ENCODE results near the gene TACR1. TPM values are rescaled to one million over a fixed set of nuclear protein-coding genes. Genes with fewer than 3 reads are reported as not detected.

Gene TACR1
- total and polyA plus RNA-seq, 2 experiments from 2014 or later, result 3.5 to 7.3 TPM

DNA sequence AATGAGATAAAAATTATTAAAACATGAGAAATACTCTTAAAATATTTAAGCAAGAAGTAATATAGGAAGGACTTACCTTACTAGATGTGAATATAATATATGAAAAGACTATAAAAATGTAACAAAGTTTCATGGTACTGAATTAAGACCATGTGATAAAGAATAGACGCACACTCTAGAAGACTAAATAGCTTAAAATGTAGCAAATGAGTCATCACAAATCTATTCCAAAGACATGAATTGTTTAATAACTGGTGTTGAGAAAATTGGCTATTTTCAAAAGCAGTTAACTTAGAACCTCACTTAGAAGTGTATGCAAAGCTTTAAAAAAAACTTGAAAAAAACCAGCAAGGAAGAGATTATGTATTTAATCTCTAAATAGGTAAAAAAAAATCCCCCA lies 176.8 kb downstream of the TACR1 start:
- H3K27me3 ChIP-seq (ENCODE audit: insufficient read depth), result no peaks in the 10 kb centered on the region
- H3K27ac ChIP-seq (ENCODE audit: low read depth), result no peak overlapping the region
- no peak for DNase-seq (ENCODE audit: low spot score)
- peaks cover 5% of the 10 kb centered on the region for H3K27me3 Mint-ChIP-seq (ENCODE audit: insufficient read depth, low read depth, poor library complexity)
- no peak for TF ChIP-seq NANOG (IDR thresholded peaks at IDR 0.05; ENCODE audit: borderline replicate concordance)
- no peak for TF ChIP-seq CREB1 (CRISPR knock-in tag; IDR thresholded peaks at IDR 0.05; ENCODE audit: low read depth)
- TF ChIP-seq, protein P1, sequence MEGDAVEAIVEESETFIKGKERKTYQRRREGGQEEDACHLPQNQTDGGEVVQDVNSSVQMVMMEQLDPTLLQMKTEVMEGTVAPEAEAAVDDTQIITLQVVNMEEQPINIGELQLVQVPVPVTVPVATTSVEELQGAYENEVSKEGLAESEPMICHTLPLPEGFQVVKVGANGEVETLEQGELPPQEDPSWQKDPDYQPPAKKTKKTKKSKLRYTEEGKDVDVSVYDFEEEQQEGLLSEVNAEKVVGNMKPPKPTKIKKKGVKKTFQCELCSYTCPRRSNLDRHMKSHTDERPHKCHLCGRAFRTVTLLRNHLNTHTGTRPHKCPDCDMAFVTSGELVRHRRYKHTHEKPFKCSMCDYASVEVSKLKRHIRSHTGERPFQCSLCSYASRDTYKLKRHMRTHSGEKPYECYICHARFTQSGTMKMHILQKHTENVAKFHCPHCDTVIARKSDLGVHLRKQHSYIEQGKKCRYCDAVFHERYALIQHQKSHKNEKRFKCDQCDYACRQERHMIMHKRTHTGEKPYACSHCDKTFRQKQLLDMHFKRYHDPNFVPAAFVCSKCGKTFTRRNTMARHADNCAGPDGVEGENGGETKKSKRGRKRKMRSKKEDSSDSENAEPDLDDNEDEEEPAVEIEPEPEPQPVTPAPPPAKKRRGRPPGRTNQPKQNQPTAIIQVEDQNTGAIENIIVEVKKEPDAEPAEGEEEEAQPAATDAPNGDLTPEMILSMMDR (conservative IDR thresholded peaks at IDR 0.05; ENCODE audit: low read depth in 2 of 2), result no peak
- no peak for TF ChIP-seq STAT1 (IDR thresholded peaks at IDR 0.05; ENCODE audit: unreplicated experiment)
- TF ChIP-seq, protein P2, sequence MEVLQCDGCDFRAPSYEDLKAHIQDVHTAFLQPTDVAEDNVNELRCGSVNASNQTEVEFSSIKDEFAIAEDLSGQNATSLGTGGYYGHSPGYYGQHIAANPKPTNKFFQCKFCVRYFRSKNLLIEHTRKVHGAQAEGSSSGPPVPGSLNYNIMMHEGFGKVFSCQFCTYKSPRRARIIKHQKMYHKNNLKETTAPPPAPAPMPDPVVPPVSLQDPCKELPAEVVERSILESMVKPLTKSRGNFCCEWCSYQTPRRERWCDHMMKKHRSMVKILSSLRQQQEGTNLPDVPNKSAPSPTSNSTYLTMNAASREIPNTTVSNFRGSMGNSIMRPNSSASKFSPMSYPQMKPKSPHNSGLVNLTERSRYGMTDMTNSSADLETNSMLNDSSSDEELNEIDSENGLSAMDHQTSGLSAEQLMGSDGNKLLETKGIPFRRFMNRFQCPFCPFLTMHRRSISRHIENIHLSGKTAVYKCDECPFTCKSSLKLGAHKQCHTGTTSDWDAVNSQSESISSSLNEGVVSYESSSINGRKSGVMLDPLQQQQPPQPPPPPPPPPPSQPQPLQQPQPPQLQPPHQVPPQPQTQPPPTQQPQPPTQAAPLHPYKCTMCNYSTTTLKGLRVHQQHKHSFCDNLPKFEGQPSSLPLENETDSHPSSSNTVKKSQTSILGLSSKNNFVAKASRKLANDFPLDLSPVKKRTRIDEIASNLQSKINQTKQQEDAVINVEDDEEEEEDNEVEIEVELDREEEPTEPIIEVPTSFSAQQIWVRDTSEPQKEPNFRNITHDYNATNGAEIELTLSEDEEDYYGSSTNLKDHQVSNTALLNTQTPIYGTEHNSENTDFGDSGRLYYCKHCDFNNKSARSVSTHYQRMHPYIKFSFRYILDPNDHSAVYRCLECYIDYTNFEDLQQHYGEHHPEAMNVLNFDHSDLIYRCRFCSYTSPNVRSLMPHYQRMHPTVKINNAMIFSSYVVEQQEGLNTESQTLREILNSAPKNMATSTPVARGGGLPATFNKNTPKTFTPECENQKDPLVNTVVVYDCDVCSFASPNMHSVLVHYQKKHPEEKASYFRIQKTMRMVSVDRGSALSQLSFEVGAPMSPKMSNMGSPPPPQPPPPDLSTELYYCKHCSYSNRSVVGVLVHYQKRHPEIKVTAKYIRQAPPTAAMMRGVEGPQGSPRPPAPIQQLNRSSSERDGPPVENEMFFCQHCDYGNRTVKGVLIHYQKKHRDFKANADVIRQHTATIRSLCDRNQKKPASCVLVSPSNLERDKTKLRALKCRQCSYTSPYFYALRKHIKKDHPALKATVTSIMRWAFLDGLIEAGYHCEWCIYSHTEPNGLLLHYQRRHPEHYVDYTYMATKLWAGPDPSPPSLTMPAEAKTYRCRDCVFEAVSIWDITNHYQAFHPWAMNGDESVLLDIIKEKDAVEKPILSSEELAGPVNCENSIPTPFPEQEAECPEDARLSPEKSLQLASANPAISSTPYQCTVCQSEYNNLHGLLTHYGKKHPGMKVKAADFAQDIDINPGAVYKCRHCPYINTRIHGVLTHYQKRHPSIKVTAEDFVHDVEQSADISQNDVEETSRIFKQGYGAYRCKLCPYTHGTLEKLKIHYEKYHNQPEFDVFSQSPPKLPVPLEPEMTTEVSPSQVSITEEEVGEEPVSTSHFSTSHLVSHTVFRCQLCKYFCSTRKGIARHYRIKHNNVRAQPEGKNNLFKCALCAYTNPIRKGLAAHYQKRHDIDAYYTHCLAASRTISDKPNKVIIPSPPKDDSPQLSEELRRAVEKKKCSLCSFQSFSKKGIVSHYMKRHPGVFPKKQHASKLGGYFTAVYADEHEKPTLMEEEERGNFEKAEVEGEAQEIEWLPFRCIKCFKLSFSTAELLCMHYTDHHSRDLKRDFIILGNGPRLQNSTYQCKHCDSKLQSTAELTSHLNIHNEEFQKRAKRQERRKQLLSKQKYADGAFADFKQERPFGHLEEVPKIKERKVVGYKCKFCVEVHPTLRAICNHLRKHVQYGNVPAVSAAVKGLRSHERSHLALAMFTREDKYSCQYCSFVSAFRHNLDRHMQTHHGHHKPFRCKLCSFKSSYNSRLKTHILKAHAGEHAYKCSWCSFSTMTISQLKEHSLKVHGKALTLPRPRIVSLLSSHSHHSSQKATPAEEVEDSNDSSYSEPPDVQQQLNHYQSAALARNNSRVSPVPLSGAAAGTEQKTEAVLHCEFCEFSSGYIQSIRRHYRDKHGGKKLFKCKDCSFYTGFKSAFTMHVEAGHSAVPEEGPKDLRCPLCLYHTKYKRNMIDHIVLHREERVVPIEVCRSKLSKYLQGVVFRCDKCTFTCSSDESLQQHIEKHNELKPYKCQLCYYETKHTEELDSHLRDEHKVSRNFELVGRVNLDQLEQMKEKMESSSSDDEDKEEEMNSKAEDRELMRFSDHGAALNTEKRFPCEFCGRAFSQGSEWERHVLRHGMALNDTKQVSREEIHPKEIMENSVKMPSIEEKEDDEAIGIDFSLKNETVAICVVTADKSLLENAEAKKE (CRISPR knock-in tag; IDR thresholded peaks at IDR 0.05), result no peak
- TF ChIP-seq ZNF114 (CRISPR knock-in tag; IDR thresholded peaks at IDR 0.05), result no peak
- TF ChIP-seq EZH2 (IDR thresholded peaks at IDR 0.05; ENCODE audit: low read depth, unreplicated experiment), result no peak
- no peak for TF ChIP-seq EZH2phosphoT487 (IDR thresholded peaks at IDR 0.05; ENCODE audit: unreplicated experiment)
- TF ChIP-seq, protein P3, sequence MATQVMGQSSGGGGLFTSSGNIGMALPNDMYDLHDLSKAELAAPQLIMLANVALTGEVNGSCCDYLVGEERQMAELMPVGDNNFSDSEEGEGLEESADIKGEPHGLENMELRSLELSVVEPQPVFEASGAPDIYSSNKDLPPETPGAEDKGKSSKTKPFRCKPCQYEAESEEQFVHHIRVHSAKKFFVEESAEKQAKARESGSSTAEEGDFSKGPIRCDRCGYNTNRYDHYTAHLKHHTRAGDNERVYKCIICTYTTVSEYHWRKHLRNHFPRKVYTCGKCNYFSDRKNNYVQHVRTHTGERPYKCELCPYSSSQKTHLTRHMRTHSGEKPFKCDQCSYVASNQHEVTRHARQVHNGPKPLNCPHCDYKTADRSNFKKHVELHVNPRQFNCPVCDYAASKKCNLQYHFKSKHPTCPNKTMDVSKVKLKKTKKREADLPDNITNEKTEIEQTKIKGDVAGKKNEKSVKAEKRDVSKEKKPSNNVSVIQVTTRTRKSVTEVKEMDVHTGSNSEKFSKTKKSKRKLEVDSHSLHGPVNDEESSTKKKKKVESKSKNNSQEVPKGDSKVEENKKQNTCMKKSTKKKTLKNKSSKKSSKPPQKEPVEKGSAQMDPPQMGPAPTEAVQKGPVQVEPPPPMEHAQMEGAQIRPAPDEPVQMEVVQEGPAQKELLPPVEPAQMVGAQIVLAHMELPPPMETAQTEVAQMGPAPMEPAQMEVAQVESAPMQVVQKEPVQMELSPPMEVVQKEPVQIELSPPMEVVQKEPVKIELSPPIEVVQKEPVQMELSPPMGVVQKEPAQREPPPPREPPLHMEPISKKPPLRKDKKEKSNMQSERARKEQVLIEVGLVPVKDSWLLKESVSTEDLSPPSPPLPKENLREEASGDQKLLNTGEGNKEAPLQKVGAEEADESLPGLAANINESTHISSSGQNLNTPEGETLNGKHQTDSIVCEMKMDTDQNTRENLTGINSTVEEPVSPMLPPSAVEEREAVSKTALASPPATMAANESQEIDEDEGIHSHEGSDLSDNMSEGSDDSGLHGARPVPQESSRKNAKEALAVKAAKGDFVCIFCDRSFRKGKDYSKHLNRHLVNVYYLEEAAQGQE (IDR thresholded peaks at IDR 0.05; ENCODE audit: unreplicated experiment), result no peak
- TF ChIP-seq JUNB (IDR thresholded peaks at IDR 0.05; ENCODE audit: unreplicated experiment), result no peak
- TF ChIP-seq POLR2AphosphoS5 (IDR thresholded peaks at IDR 0.05; ENCODE audit: low read depth), result no peak
- no peak for TF ChIP-seq ZNF331 (CRISPR knock-in tag; IDR thresholded peaks at IDR 0.05; ENCODE audit: low read depth)
- TF ChIP-seq, protein P4, sequence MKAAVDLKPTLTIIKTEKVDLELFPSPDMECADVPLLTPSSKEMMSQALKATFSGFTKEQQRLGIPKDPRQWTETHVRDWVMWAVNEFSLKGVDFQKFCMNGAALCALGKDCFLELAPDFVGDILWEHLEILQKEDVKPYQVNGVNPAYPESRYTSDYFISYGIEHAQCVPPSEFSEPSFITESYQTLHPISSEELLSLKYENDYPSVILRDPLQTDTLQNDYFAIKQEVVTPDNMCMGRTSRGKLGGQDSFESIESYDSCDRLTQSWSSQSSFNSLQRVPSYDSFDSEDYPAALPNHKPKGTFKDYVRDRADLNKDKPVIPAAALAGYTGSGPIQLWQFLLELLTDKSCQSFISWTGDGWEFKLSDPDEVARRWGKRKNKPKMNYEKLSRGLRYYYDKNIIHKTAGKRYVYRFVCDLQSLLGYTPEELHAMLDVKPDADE (IDR thresholded peaks at IDR 0.05), result no peak
- H4K20me1 ChIP-seq (replicated peaks; ENCODE audit: insufficient read depth), result no peaks in the 10 kb centered on the region
- peaks cover 13% of the 10 kb centered on the region; the same call in 2 of the 3 replicates for H3K4me1 Mint-ChIP-seq
- H3K9me3 Mint-ChIP-seq, result no peaks in the 10 kb centered on the region; the same call in 2 of the 3 replicates
- H3K4me3 Mint-ChIP-seq, result no peak overlapping the region
- no peak overlapping the region for H3K4me2 ChIP-seq
- no peak for ATAC-seq
- no peaks in the 10 kb centered on the region for H3K4me1 ChIP-seq (ENCODE audit: insufficient read depth)
- no peaks in the 10 kb centered on the region for H3F3A ChIP-seq (replicated peaks; ENCODE audit: low read depth)
- no peak overlapping the region for H3K4me3 ChIP-seq
- no peak overlapping the region for H3K27ac Mint-ChIP-seq
- H3K36me3 ChIP-seq (ENCODE audit: insufficient read depth), result no peaks in the 10 kb centered on the region
- H2AFZ ChIP-seq, result no peak overlapping the region
- no peaks in the 10 kb centered on the region for H3K9me2 ChIP-seq (ENCODE audit: insufficient read depth)
- H3K79me2 ChIP-seq (replicated peaks; ENCODE audit: insufficient read depth), result no peaks in the 10 kb centered on the region
- H3K36me3 Mint-ChIP-seq (ENCODE audit: low read depth), result no peaks in the 10 kb centered on the region

Data from GM23338 (cell line).